Activated CD8-positive, alpha-beta memory T cell treated with anti-CD3 and anti-CD28 coated beads, Interleukin-2, amount 50 U/mL, for 1 hour (primary cell): ENCODE data around the gene MYO15B.
"Not testable (repeated sequence)": the region's sequence is repeated elsewhere in the genome, so short reads cannot be mapped to it uniquely, and the experiment has no call there.

Experiments used
- DNase-seq: peaks from one replicate; pipeline ENCODE4 v3.0.0-alpha.2; 2020; ENCODE audit errors: extremely low read depth

The MYO15B gene

GRCh38 chr17:75624714-75625345, 37.2 kb downstream of the MYO15B start:
- DNase-seq = no peak

GRCh38 chr17:75625813-75626486, 38.4 kb downstream of the MYO15B start:
- DNase-seq = no peak

GRCh38 chr17:75626496-75627038, 39.0 kb downstream of the MYO15B start:
- DNase-seq = no peak

GRCh38 chr17:75627094-75627493, 39.5 kb downstream of the MYO15B start:
- DNase-seq = no peak

GRCh38 chr17:75628425-75628824, 40.8 kb downstream of the MYO15B start:
- no peak for DNase-seq

- no peak for DNase-seq
Observed at GRCh38 chr17:75629157-75629556, 41.6 kb downstream of the MYO15B start.

- DNase-seq = no peak
Observed at GRCh38 chr17:75630071-75630917, 42.7 kb downstream of the MYO15B start.

GRCh38 chr17:75631353-75631752, 43.8 kb downstream of the MYO15B start:
- no peak for DNase-seq

GRCh38 chr17:75632428-75632827, 44.8 kb downstream of the MYO15B start:
- DNase-seq = no peak

- peak; percentile 46 for DNase-seq
Observed at GRCh38 chr17:75632863-75633485, 45.4 kb downstream of the MYO15B start, which contains the start of gene SMIM5. Gene SMIM5, plus strand, starts transcription at chr17:75633434. Its CDS starts 6,768 bp downstream, at chr17:75640202.

GRCh38 chr17:75633486-75634375, 46.1 kb downstream of the MYO15B start:
- peak; percentile 14 for DNase-seq

- no peak for DNase-seq
Observed at GRCh38 chr17:75634376-75634740, 46.8 kb downstream of the MYO15B start.

- no peak for DNase-seq
Observed at GRCh38 chr17:75634754-75635609, 47.4 kb downstream of the MYO15B start.

- no peak for DNase-seq
Observed at GRCh38 chr17:75635610-75636202, 48.1 kb downstream of the MYO15B start.

- DNase-seq = no peak
Observed at GRCh38 chr17:75636381-75637142, 49.0 kb downstream of the MYO15B start.

GRCh38 chr17:75637143-75637538, 49.5 kb downstream of the MYO15B start:
- no peak for DNase-seq

- DNase-seq = no peak
Observed at GRCh38 chr17:75637551-75637950, 50.0 kb downstream of the MYO15B start.

GRCh38 chr17:75638039-75638438, 50.4 kb downstream of the MYO15B start:
- DNase-seq = not testable (repeated sequence)

- no peak for DNase-seq
Observed at GRCh38 chr17:75638893-75639292, 51.3 kb downstream of the MYO15B start.
